ENCODE results near the gene PLCH1.
"Not testable (repeated sequence)": the region's sequence is repeated elsewhere in the genome, so short reads cannot be mapped to it uniquely, and the experiment has no call there.

PLCH1 gene

DNA sequence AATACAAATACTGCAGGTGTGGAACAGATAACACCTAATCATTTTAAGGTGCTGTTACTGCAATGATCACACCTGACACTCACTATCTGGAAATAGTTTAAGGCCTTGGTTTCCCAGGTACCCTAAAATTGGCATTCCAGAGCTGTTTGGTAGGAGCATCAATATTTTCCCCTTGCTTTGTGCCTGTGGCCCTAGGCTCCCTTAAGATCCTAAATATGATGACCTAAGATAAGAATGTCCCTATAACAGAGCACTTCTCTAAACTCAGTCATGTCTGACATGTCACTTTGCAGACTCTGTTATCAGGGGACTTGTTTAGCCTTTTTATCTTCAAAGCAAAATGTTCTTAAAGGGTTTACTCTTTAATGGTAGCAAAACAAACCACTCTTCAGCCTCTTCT, 335.5 kb downstream of the PLCH1 start:
- DNase-seq, result no peak

DNA sequence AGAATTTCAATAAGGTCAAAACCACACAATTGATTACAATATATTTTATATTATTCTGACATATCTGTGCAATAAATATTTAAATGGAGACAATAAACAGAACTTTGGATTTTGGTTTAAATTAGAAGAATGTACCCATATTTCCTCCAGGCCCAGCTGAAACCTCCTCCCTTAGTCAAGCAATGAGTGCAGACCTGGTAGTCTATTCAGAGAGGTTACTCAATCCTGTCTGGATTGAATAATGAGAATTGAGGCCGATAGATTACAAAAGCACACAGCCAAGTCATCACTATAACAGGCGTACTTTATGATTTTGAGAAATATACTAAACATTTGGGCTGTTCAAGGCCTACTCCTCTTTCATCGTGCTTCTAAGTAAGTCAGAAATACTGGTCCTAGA, 336.9 kb downstream of the PLCH1 start:
- DNase-seq, result no peak

DNA sequence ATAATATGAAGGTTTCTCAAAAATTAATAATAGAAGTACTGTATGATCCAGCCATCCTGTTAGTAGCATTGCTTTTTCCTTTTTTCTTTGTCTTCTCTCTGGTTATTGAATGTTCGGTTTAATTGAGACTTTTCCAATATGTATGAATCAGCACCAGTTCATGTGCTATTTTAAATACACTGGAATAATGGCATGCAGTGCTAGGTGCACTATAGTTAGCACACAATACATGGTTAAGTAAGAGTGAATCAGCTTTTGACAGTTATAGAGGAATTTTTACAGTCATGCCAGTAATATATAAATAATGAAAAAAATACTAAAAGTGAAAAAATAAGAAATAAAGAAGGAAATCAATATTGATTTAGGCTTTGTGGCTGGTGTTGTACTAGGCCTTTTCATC, 337.5 kb downstream of the PLCH1 start:
- no peak for DNase-seq

DNA sequence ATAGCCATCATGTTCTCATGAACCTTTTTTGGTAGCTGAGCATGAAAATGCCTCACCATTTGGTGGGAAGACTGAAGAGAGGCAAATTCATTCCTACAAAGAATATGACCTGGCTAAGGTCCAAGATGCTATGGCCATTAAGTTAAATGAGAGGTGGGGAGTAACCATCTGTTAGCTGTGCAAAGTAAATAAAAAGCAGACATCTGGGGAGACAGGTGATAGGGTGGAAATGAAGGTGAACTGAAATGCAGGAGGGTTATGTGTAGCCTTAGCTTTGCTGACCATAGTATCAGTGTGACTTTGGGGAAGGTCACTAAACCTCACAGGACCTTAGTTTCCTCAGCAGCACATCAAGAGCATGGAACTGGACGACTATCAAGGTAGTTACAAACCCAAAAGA, 340.4 kb downstream of the PLCH1 start:
- DNase-seq, result no peak

DNA sequence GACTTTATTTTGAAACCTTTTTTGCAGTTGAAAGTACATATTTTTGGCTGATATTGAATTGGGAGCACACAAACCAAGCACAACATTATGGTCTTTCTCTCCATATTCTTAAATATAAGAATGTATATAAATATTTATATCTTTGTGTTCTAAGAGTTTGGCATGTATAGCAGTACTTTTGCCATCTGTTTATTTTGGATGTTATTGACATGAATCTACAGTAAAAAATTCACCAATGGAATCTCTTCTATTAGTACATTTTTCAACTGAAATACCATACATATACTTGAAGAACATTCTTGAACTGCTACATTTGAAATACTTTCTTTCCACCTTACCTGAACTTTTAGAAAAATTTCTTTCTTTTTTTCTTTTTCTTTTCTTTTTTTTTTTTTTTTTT, 342.2 kb downstream of the PLCH1 start:
- DNase-seq, result no peak

DNA sequence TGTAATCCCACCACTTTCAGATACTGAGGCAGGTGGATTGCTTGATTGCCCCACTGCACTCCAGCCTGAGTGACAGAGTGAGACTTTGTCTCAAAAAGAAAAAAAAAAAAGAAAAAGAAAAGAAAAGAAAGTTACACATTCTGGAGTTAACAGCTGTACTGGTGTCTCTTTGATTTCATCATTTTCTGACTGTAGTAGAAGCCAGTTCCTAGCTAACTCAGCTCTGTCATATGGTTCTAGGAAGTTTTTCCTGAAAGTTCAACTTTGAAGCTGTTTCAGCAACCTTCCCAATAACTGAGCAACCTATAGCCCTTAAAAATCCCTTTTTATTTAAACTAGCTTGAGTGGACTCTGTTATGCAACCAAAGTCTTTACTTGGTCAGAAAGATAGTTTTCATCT, 346.8 kb downstream of the PLCH1 start:
- no peak for DNase-seq

DNA sequence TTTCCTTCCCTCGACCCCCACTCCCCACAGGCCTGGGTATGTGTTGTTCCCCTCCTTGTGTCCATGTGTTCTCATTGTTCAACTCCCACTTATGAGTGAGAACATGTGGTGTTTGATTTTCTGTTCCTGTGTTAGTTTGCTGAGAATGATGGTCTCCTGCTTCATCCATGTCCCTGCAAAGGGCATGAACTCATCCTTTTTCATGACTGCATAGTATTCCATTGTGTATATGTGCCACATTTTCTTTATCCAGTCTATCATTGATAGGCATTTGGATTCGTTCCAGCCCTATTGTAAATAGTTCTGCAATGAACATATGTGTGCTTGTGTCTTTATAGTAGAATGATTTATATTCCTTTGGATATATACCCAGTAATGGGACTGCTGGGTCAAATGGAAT, 350.0 kb downstream of the PLCH1 start:
- DNase-seq, result not testable (repeated sequence)

DNA sequence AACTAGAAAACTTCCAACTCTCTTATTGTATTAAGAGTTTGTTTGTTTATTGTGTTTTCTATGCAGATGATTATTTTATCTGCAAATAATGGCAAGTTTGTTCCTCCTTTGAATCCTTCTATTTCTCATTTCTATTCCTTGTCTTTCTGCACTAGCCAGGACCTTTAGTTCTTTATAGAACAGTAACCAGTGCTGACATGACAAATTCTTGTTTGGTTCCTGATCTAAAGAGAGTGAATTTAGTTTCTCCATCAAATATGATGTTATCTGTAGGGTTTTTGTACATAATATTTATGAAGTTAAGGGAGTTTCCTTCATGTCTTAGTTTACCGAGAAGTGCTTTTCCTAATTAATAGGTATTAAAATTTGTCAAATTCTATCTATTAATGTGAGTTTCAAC, 350.6 kb downstream of the PLCH1 start:
- no peak for DNase-seq

DNA sequence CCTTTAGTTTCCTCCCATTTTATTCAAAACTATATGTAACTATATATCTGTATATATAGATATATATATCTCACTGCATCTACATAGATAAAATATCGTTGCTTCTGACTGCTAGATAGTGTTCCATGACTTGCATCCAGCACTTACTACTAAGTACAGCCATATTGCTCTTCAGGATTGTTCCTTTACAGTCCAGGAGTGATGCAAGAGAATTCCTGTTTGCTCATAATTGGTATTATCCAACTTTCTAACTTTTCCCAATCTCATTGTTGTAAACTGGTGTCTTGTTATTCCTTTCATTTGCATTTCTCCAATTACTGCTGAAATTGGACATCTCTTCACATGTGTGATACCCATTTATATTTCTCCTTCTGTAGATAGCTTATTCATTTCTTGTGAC, 351.6 kb downstream of the PLCH1 start:
- no peak for DNase-seq

DNA sequence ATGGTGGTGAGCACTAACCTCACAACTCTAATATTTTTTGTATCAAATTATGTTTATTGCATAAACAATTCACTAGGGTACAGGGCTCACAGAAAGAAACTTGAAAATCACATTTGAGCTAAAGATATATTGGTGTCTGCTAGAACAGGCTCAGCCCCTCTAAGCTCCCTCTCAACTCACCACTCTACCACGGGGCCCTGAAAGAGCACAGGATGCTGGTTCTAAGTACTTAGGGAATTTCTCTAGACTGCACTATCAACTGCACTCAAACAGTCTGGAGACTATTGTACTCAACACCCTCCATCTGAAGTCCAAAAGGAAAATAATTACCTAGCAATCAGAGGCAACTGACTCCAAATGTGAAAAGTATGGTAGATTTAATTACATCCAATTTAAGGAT, 352.7 kb downstream of the PLCH1 start:
- no peak for DNase-seq

DNA sequence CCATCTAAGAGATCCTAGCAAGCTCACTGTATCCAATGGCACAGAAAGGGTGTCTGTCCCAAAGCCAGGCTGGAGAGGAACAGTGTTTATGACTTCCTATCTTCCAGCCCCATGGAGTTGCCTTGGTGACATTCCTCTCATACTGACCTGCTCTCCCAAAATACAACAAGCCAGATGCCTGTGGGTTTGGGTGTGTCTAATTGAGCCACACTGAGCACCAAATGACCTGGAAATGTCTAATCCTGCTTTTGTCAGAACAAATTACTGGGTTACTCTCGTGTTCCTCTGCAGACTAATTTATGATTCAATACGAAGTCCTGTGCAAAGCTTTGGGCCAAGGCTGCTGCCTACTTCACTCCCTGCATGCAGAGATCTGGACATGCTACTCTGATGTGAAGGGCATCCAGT, 353.3 kb downstream of the PLCH1 start:
- peak; percentile 64 for DNase-seq

DNA sequence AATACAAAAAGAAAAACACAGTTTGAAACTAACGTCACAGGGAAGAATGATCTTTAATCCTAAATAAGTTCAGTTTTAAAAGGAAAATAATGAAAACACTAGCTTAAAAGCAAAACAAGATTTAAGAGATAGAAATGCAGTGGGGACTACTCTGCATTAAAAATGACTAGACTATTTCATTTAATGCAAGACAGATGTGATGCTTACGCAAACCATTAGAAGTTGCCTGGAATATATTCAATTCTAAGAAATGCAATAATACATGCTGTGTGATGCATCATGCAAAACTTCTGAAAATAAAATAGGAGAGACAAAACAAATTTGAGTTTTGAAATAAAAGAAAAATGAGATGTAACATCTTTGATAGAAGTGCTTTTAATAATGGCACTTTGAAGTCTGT, 353.8 kb downstream of the PLCH1 start:
- DNase-seq, result no peak

DNA sequence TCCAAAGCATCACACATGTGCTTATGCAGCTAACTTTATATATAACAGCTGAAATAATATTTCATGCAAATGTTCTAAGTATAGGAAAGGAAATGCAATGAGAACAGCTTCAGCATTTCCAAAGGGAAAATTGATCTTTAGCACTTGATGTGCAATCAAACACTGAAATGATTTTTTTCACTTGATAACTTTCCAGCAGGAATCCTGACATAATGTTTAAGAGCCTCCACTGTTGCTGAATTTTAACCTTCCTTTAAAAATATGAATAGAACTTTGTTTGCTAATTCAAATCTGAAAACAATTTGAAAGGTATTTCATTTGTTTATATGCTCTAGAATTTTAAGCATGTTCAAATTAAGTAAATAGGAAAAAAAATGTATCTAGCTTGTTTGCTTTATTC, 354.5 kb downstream of the PLCH1 start:
- no peak for DNase-seq

DNA sequence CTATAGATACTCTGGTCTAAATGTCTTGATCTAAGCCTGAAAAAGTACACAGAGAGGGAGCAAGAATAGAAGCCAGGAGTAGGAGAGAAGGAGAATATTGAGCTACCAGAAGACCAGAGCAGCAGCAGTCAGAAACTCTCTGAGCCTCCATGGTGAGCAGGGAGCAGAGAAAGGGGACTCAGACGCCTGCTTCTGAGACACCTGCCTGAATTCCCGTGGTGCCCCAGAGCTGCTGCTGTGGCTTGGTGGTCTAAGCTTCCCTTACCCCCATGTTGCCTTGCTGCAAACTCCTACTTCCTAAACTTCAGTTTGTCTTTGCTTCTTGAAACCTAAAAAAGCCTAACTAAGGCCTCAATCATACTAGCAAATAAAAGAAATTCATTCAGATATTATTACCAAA, 356.5 kb downstream of the PLCH1 start:
- DNase-seq, result no peak

DNA sequence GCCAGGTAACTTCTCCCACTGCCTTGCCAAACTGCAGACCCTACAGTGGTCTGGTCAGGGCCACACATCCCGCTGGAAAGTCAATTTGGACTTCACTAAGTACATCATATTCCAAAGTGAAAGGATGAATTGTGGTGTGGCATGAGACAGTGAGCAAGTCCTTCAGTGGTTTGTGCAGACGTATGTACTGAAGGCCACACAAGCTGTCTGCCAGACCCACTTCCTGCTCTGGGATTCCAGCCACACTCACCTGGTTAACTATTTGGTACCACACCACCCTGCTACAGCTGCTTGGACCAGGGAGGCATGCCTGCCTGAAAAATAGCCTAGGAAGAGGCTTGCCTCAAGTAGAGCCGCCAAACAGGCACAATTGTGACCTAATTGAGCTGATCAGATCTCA, 357.3 kb downstream of the PLCH1 start:
- DNase-seq, result peak; percentile 48

DNA sequence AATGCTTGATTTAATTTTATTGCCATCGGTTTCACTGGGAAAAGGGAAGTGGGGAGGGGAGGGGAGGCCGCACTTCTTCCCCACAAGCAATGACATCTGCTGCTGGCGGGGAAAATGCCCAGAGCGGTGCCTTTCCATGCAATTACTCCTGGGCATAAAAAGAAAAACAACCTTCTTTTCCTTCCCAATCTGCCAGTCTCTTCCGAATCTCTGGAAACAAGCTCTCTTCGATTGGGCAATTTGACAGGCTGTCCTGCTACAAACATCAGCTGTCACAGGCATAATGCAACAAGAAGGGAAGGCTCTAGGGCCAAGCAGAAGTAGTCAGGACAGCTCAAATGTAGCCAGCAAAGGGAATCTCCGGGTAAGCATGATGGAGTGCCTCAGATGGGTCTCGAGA, 358.0 kb downstream of the PLCH1 start:
- peak; percentile 68 for DNase-seq

DNA sequence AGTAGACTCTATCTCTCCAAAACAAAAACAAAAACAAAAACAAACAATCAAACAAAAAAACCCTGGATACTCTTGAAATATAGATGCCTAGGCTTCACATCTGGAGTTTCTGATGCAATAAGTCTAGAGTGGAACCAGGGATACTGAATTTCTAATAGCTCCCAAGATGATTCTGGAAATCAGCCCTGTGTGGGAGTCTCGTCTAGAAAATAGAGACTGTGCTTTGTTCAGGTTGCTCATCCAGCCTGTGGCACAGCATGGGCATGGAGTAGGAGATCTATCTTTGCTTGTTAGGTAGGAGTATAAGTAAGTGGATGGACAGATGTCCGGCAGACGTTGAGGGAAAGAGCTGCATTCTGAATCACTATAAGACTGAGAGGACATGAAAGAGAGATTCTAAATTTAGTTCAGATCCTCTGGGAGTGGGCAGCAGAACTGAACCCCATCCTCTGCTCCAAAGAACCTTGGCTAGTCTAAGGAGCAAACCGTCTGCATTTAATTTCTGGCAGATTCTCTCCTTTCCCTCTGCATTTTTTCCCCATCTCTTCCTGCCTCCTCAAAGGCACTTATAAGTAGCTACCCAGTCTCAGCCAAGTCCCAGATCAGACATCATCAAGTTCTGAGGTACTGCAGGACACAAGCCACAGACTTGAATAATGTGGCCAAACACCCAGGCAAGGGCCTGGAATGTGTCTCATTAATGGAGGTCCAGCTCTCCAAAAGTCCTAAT, 358.8 kb downstream of the PLCH1 start:
- DNase-seq, result no peak

DNA sequence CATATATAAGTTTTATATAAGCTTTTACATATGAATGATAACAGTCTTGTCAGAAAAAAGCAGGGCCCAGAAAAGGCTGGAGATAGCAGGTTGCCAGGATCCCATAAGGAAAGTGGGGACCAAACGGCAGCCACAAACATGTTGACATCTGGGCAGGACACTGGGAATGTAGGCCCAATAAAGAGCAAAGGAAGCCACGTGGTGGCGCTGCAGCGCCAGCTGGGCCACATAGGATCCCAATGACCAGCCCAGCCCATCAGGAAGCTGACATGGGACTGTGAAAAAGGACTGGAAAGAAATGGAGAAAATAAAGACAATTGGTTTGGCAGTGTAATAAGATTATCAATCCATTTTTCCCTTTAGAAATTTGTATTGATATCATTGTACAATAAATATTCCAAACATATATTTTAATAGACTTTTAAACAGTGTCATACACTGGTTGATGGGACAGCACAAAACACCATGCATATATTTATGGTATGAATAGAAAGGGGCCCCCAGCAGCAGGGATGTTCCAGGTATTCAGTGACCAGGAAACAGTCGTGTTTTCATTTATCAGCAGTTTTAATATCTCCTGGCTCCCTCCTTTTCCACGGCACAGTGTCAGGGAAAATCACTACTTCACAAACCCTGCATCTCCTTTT, 362.4 kb downstream of the PLCH1 start:
- DNase-seq, result peak; percentile 83

DNA sequence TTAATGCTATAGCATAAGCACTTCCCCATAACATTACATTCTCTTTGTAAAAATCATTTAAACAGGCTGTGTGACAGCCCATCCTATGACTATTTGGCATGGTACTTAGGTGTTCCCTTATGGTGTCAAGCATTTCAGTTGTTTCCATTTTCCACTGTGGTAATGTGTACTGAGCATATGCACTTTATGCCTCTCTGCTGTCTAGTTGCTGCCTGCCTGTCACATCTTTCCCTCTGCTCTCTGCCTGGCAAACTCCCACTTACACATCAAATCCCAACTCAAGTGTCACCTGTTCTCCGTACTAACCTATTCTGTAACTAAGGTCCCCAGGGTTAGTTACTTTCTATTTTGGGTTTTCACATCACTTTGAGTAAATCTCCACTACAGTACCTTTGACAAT, 367.0 kb downstream of the PLCH1 start:
- DNase-seq, result no peak

DNA sequence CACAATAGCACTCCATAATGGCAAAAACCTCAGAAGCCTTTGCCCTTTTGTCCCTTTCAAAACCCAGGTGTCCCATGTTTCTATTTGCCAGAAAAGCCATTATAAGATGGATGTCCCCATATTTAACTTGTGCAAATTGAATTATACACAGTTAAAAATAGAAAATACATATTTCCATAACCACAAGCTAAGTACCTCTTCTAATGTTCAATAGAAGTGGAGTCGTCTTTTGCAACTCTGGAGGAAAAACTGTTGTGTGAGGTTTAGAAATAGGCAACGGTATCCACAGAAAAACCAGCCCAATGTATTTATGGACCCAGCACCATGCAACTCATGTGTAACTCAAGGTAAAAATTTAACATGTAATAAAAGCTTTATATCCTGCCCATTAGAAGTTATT, 367.8 kb downstream of the PLCH1 start:
- DNase-seq, result no peak

DNA sequence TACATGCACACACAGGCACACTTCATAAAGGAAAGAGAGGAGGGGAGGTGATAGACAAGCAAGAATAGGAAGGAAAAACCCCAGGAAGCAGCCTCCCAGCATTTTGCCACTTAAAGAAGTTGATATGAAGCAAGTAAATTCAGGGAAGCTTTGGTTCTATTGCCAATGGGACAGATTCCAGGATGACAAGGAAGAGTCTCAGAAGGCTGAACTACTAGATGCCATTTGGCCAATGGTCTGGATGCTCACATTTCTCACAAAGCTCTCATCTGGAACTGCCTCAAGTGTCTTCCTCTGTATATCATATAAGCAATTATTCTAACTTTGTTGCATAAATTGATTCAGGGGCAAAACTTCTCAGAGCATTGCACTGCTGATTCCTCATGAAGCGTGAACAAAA, 372.6 kb downstream of the PLCH1 start:
- DNase-seq, result no peak

DNA sequence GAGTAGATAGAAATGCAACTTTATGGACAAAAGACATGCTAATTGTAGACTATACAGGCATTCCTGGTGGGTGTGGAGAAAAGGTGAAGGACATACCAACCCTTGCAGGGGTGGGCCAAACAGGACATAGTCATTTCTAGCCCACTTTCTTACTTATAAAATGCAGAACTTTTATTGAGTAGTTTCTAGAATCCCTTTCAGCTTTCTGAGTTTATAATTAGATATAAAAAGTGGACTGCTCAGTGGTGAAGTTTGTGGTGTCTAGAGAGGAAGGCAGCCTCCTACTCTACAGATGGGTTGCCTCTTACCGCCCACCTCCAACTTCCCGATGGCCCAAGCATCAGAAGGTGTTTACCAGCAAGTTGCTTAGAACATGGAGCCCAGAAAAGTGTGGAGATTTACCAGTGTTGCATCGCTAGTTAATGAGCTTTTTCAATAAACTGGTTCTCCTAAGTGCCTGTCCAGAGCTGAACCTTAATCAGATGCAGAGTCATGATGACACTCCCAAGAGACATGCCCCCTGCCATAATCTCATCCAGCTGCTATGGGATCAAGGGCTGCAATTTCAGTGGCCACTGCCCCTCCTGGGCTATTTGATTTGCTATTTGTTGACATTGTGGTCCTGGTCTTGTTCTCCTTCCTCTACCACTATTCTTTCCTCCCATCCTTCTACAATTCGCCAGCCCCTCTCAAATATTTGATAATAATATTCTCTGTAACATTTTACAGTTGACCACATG, 373.9 kb downstream of the PLCH1 start:
- no peak for DNase-seq

DNA sequence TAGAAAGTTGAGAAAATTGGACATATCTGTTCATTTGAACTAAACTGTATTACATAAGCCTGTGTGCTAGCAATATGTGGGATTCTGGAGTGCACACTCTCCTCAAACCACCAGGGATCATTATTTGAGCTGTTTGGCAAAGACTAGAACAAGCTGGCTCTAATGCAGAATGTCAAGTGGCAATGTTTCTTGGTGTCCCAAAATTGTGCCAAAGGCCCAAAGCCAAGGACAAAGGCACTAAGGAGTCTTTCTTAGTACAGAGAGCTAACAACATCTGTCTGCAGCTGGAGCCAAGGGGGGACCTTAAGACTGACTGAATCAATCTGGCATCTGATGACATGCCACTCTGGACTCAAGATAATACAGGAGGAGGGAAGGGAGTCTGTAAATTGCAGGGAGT, 374.7 kb downstream of the PLCH1 start:
- DNase-seq, result no peak

DNA sequence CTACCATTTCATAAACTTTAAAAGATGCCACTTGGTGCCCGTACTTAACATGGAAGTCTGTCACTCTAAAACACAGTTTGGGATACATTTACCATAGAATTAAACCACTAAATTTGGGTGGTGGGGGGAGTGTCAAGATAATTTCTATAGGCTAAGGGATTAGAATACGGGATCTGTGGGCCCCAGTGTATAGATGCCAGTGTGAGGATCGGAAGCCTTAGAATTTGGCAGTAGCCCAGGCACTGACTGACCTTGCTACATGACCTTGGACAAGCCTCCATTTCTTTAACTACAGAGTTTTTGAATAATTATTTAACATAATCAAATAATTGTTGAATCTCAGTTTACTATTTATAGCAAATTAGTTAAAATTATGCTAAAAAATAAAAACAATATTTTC, 375.1 kb downstream of the PLCH1 start:
- no peak for DNase-seq

Measured in retina (tissue), 1 donor.